Measurements from ENCODE around the gene ARAP2.
"Not testable (repeated sequence)": the region's sequence is repeated elsewhere in the genome, so short reads cannot be mapped to it uniquely, and the experiment has no call there.

ARAP2 gene

DNA sequence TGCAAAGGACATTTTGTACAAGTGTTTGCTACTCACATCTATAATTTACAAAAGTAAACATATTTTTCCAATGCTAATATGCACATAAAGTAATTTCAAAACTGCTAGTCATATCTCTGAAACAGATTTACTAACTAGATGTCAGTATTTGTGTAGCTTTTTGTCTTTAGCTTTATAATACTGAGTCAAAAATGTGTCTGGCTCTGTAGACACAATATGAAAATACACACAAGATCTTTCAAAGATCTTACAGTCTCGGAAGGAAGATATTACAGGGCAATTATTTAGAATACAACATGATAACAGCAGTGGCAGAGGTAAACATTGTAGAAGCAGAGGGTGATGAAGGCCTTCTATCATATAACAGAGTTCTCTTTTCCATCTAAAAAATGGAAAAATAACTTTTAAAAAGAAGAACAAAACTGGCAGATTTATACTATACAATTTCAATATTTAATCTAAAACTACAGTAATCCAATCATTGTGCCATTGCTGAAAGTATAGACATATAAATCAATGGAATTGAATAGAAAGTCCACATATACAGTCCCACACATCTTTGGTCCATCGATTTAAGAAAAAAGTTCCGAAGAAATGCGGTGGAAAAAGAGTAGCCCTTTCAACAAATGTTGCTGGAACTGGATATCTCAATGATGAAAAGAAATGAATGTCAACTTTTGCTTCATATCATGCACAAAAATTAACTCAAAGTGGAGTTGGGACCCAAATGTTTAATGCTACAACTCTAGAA lies 29.4 kb downstream of the ARAP2 start:
- no peak for DNase-seq

GRCh38 chr4:36213977-36214376 lies 30.3 kb downstream of the ARAP2 start:
- no peak for DNase-seq

GRCh38 chr4:36211084-36211483 lies 33.2 kb downstream of the ARAP2 start:
- no peak for DNase-seq

DNA sequence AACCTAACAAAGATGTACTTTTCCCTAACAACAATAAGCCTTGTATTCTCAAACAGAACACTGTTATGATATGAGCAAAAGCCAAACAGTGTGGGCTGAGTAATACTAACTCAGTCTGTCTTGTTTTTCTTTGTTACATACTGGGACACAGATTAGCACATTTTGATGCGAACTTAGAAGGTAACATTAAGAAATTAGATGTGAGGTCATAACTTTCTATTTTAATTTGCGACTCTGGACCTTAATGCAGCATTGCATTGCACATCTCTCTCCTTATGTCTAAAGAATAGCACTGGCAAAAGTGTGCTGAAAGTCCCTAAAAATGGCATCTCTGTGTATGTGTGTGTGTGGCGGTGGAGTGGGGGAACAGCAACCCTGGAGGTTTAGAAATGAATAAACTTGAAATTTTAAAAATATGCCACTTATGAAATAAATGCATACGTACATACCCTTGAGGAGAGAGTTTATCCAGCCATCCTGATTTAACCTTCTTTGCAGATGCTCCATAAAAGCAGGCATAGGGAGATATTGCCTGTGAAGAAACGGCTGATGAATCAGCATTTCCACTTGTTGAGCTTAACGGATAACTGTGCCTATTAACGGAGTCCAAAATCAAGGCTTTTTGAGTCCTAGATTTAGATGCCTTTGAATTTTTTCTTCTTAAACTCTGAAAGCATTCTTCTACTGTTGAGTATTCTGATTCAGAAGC lies 34.2 kb downstream of the ARAP2 start:
- no peak for DNase-seq

- DNase-seq: no peak
Observed at GRCh38 chr4:36208893-36209473, 35.3 kb downstream of the ARAP2 start.

- DNase-seq: no peak
Observed at GRCh38 chr4:36207831-36208520, 36.3 kb downstream of the ARAP2 start.

DNA sequence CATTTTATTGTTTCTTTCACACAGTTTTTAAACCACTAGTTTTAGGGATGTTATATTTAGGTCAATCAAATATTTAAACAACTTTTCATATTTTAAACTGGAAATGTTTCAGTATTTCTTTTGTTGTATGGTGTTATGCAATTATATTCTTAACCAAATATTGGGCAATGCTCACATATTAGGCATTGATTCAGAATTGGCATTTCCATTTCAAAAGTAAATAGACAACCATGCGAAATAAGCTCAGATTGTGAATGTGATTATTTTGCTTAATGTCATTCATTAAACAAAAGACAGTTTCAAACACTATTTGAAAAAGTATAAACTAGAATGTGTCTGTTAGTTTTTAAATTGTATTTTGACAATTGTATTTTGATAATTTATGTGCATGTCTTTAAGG lies 36.9 kb downstream of the ARAP2 start:
- no peak for DNase-seq

DNA sequence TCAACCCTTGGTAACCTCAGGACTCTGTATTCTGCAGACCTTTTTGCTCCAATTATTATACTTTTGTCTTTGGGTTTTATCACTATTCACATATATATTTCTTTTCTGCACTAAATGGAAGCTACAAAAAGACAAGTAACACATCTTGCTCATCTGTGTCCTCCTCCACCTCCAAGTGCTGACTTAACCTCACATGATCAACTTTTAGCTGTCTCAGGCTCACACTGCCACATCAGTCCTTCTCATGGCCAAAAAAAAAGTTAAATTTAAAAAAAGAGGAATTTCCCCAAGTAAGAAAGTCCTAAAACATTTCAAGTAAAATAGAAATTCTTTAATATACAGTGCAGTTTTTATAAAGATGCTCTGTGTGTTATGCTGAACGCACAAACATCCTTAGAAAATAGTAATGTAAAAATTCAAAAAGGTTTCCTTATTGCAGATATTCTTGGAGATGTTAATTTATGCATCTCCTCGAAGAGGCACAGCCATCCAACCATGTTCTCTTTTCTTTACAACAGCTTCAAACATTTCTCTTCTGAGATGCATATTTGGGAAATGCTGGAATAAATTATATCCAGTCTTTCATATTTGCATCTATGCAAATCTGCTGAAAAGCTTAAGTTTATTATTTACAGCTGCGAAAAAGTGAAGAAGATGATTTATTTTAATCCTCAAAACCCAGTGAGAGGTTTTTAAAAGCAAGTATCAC lies 37.6 kb downstream of the ARAP2 start:
- no peak for DNase-seq

DNA sequence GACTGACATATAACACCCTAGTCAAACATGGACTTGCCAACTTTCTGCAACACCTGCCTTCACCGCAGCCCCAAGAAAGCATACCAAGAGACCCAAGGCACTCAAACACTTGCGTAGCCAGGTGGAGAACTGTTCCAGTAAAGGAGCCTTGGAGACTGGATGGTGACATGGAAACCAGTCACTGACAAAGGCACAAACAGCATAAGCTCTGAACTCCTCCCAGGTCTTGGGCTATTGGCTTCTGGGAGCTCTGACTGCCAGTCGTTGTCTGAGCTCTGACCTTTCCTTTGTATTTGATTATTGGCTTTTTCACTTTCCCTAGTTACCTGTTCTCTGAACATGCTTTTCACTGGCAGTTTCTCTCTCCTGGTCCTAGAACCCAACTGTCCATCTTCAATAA lies 38.3 kb downstream of the ARAP2 start:
- DNase-seq: no peak

DNA sequence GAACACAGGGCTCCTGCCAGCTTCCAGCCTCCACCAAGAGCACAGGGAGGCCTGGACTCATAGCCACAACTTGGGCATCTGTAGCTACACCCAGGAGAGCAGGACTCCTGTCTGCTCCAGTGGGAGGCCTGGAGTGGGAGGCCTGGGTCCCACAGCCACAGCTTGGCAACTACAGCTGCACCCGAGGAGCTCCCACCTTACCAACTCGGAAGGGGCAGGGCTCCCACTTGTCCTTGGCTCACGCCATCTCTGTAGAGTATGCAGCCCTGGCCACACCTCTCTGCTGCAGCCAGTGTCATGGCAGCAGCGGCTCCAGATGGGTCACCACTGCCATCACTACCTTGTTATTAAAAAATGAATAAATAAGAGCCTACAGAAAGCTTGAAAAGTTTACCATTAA lies 45.5 kb downstream of the ARAP2 start:
- no peak for DNase-seq

DNA sequence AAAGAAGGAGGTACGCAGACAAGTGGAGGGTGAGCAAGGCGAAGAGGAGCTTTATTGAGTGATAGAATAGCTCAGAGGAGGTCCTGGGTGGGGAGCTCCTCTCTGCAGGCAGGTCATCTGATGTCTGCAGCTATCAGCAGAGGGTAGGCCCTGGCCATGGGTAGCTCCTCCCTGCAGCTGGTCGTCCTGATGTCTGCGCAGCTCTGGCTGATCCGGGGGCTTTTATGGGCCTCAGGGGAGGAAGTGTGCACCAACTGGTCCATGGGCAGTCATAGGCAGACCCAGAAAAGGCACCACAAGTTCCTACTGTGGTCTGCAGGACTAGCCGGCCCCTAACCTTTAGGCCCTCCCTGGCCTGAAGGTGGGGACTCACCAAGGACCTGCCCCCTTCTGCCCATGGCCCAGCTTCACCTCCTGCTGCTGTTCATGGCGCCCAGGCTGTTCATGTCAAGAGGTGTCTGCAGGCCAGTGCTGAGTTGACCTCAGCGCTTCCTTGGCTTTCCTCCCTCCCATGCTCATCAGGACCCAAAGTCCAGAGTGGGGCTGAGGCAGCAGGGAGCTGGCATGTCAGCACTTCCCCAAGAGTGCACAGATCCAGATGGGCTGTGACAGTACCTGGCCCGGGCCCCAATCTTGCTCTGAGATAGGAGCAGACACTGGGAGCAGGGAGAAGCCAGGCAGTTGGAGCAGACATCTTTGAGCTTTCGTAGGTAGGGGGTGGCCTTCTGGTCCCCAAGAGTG lies 46.1 kb downstream of the ARAP2 start:
- no peak for DNase-seq

- no peak for DNase-seq
Observed at GRCh38 chr4:36197501-36197900, 46.8 kb downstream of the ARAP2 start.

- no peak for DNase-seq
Observed at GRCh38 chr4:36196145-36196913, 48.0 kb downstream of the ARAP2 start.

GRCh38 chr4:36192922-36193321 lies 51.4 kb downstream of the ARAP2 start:
- no peak for DNase-seq

GRCh38 chr4:36189511-36190226 lies 54.6 kb downstream of the ARAP2 start:
- DNase-seq: no peak

DNA sequence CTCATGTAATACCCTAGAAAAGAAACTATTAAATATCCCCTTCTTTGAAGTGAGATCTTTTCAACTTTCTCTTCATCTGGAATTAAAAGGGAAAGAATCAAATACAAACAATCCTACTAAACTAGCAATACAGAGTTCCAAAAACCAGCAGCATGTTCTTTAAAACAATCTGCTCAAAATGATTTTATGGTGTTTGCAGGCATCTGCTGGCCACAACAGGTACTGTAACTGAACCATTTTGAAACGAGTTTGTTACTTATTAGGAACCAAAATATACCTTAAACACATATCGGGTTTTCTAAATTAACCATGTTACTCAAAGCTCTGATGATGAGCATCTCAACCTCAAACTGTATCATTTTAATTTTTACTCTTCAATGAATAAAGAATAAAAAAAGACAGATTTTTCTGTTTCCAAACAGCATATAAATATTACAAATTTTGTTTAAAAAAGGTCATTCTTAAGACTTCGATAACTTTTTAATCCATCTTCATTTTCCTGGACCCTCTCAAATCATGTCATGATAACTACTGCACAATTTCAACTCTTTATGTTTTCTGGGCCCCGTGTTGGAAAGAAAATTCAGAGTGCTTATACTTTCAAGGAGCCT lies 56.5 kb downstream of the ARAP2 start:
- DNase-seq: no peak

DNA sequence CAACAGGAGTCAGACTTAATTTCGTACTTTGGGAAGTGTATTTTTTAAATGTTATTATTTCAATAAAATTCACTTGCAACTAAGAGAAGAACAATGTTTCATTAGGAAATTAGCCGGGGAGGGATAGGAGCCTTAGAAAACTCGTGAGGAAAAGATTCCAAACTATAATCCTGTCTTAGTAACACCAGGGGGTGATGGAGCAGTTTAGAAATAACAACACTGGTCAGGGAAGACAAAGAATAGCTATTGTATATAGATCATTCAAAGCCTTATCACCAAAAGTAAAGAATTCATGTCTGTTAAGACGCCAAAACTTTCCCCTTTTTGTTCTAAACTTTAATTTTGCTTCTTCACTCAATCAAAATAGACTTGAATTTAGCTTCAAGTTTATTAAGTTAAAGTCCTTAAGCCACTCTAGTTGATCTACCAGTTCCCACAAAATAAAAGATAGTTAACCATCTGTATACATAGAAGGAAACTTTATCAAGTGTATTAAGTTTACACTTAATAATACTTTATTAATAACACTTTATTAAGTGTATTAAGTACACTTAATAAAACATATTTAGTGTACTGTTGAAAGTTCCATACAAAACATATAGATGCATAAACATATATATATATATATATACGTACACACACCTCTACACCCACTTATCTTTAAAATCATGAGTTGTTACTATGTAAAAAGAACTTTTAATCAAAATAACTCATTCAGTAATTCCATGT lies 60.5 kb downstream of the ARAP2 start:
- no peak for DNase-seq

- DNase-seq: no peak
Observed at GRCh38 chr4:36183232-36183631, 61.1 kb downstream of the ARAP2 start.

GRCh38 chr4:36182315-36182714 lies 62.0 kb downstream of the ARAP2 start:
- not testable (repeated sequence) for DNase-seq

DNA sequence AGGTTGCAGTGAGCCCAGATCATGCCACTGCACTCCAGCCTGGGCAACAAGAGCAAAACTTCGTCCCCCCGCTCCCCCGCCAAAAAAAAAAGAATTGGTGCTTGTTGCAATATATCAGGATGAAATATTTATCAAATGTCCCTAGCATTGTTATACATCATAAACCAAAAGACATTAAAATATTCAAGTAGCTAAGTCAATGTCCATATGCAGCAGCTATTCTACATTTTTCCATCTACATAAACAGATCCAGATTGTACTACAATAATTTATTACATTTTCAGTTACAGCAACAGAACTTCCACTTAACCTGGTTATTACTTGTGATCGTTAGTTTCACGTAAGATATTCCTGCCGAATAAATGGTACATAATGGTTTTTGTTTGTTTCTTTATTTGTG lies 64.1 kb downstream of the ARAP2 start:
- DNase-seq: no peak
